Activated CD4-positive, alpha-beta T cell treated with anti-CD3 and anti-CD28 coated beads, Interleukin-2, amount 50 U/mL, for 48 hours (primary cell): ENCODE data around the gene SPRYD7.
"Not testable (repeated sequence)": the region's sequence is repeated elsewhere in the genome, so short reads cannot be mapped to it uniquely, and the experiment has no call there.

ENCODE experiments used
- DNase-seq, 2 experiments: peaks; one replicate each; pipeline ENCODE4 v3.0.0-alpha.2; 2020

The SPRYD7 gene

DNA sequence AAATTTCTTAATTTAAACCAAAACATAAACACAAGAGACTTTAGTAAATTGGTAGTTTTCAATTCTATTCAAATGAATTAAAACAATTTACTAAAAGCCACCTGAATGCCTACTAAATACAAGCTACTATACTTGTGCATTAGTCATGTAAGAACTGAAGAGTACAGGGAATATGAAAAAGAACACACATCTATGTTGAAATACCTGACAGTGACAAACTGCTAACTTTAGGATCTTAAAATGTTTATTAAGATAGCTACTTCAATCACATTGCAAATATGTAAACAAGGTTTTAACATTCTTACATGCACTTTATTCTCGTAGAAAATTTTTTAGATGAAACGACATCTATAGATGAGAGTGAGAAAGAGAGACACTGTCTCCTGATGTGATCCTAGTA is 4.1 kb downstream of the SPRYD7 start:
- DNase-seq: no peak

DNA sequence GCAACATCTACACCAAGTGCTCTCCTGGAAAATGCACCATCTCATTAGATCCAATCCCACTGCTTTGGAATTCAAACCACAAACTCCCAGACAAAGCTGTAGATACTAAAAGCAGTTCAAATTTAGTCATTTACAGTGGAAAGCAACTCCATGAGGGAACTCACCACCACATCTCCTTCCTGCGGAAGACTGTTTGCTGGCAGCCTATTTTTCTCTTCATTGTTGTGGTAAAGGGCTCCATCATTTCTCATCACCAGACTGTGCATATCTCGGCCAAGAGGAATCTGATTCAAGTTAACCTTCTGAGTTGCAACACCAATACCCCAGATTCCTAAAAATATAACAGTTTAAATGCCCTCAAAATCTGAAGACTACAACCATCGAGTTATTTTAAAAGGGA is 8.4 kb downstream of the SPRYD7 start:
- DNase-seq: no peak

DNA sequence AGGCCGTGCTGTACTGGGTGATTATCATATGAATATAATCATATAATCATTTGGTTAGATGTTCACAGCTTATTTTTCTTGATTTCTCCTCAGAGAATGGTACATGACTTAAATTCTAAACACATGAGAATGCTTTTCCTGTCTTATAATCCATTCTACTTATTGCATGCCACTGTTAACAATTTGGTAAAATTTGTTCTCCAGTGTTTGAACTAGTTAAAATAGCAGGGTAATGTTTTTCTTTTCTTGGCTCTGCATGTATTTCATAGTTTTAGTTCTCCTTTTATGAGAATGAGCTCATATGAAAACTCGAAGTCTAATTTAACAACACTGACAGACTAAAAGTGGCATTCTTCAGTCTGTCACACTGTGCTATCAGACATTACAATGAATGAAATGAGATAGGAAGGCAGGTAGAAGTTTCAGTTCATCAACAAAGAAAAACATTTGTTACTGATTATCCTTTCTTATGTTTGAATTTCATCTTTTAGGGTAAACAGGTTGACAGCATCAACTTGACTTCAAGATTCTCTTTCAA is 10.2 kb downstream of the SPRYD7 start:
- DNase-seq: no peak

DNA sequence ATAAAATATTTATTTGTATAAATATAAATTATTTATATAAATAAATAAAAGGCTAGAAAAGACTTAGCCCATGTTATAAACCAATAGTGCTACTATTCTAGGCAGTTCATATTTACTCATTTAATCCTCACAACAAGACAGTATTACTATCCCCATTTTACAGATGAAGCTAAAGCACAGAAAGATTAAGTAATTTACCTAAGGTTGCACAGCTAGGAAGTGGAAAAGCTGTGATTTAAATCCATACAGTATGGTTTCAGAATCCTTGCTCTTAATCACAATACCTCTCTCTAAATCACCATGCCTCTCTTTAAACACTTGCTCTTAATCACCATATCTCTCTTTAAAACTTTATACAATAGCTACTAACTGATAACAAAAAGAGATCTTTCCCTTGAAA is 13.8 kb downstream of the SPRYD7 start:
- DNase-seq: no peak

DNA sequence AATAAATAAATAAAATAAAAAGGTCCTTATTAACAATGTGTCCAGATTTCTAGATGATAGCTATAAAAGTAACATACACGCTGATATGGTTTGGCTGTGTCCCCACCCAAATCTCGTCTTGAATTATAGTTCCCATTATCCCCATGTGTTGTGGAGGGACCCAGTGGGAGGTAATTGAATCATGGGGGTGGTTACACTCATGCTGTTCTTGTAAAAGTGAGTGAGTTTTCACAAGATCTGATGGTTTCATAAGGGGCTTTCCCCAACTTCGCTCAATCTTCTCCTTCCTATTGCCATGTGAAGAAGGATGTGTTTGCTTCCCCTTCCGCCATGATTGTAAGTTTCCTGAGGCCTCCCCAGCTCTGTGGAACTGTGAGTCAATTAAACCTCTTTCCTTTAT is 15.2 kb downstream of the SPRYD7 start:
- not testable (repeated sequence) for DNase-seq

DNA sequence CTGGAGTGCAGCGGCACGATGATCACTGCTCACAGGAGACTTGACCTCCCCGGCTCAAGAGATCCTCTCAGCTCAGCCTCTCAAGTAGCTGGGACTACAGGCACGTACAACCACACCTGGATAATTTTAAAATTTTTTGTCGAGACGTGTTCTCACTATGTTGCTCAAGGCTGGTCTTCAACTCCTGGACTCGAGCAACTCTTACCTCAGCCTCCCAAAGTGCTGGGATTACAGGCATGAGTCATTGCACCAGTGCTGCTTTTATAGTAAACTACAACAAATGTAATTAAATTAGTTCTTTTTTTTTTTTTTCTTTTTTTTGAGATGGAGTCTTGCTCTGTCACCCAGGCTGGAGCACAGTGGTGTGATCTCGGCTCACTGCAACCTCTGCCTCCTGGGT is 18.0 kb downstream of the SPRYD7 start:
- DNase-seq: not testable (repeated sequence)

DNA sequence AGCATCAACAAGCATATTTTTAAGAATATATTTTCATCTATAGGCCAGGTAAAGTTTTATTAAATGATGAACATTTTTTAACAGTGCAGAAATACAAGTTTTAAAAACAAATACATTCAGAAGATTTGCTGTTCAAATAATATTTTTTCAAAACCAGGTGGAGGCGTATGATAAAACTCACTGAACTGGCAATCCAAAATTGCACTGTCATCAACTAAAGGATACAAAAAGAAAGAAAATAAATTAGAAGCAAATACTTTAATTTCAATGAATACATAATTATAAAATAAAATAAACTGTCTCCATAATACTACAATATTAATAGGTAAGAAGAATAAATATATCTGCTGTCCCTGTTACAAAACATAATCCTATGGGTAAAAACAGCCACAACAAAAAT is 21.2 kb downstream of the SPRYD7 start:
- no peak for DNase-seq

DNA sequence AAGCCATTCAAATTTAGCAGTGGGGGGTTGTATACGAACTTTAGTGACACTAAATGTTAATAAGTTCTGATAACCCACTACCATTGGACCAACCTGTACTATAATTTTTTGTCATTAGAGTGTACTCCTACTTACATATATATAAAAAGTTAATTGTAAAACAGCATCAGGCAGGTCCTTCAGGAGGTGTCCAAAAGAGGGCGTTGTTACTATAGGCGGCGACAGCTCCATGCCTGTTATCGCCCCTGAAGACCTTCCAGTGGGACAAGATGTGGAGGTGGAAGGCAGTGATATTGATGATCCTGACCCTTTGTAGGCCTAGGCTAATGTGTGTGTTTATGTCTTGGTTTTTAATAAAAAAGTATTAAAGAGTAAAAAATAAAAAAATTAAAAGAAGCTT is 27.5 kb downstream of the SPRYD7 start:
- DNase-seq: no peak

DNA sequence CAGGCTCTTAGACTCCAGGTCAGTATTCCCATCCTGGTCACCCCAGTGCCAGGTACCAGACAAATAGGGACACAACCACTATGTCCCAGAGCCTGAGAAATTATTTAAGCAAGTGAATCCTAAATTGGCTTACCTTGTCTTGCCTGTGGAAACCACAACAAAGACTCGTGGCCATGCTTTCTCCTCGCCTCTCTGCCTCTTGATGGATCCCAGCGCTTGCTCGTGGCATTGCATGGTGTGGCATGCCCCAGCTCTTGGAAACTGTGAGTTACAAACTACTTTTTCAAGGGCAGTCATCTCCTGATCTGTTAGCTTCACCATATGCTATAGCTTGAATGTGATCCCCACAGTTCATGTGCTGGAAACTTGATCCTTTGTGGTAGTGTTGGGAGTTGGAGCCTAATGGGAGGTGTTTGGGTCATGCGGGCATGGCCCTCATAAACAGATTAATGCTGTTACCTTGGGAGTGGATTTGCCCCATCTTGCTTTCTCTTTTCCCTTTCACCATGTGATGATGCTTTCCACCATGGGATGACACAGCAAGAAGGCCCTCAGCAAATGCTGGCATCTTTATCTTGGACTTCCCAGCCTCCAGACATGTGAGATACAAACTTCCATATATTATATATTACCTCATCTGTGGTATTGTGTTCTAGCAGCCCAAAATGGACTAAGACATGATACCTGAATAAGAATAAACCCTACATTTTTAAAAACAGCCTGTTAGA is 31.2 kb downstream of the SPRYD7 start:
- DNase-seq: no peak

DNA sequence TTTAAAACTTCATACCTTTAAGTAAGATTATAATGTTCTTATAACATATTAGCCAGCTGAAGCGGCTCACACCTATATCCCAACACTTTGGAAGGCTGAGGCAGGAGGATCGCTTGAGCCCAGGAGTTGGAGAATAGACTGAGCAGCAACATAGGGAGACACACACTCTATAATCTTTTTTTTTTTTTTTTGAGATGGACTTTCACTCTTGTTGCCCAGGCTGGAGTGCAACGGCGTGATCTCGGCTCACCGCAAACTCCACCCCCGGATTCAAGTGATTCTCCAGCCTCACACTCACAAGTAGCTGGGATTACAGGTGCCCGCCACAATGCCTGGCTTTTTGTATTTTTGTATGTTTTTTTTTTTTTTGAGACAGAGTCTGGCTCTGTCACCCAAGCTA is 37.3 kb downstream of the SPRYD7 start:
- DNase-seq: no peak

DNA sequence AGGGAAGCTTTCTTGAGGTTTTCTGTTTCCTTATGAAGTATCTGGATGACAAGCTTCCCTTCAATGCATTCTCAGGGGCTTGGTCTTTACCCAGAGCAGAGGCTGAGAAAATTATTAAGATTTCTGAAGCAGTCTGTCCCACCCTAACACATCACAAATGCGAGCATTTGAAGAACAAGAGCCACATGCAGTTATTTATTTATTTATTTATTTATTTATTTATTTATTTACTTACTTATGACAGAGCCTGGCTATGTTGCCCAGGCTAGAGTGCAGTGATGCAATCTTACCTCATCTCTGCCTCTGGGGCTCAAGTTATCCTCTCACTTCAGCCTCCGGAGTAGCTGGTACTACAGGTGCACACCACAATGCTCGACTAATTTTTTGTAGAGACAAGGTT is 38.4 kb downstream of the SPRYD7 start:
- no peak for DNase-seq

DNA sequence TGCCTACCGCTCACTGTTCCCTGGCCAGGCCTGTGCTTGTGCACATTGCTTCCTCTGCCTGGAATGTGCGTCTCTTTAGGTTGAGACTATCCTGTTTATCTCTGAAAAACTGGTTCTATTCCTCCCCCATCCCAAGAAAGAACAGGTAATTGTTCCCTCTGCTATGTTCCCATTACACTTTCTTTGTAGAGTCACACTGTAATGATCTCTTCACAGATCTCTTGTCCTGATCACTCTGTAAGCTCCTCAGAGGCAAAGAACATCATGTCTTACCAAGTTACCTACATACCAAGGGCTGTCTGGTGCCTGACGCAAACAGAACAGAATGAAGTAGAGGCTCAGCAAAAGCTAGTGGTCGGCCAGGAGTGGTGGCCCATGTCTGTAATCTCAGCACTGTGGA is 40.3 kb downstream of the SPRYD7 start:
- DNase-seq: no peak

DNA sequence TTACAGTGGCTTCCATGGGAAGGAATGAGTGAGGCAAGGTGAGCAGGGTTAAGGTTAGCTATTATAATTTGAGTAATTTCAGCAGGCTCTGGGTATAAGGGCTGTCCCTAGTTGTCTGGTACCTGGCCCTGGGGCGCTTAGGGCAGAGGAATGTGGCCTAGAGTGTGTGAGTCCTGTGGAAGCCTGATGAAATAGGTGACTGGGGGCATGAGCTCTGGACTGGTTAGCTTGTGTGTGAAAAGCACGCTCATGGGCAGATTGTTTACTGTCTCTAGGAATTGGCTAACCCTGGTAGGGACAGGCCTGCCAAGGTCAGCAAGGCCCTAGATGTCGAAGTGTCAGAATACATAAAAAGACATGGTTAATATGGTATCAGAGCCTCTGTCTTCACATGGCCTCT is 42.5 kb downstream of the SPRYD7 start:
- no peak for DNase-seq

DNA sequence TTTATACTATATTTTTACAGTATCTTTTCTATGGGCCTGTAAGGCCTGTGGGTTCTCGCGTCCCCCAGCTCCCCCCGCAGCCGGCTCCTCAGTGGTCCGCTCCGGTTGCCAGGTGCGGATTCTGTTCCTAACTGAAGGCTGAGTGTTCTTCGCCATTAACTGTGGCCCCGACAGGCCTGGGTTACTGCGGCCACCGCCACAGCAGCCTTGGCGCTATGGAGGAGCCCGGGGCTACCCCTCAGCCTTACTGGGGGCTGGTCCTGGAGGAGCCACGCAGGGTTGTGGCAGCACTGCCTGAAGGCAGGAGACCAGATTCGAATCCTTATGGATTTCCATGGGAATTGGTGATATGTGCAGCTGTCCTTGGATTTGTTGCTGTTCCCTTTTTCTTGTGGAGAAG is 45.8 kb downstream of the SPRYD7 start:
- DNase-seq: no peak

DNA sequence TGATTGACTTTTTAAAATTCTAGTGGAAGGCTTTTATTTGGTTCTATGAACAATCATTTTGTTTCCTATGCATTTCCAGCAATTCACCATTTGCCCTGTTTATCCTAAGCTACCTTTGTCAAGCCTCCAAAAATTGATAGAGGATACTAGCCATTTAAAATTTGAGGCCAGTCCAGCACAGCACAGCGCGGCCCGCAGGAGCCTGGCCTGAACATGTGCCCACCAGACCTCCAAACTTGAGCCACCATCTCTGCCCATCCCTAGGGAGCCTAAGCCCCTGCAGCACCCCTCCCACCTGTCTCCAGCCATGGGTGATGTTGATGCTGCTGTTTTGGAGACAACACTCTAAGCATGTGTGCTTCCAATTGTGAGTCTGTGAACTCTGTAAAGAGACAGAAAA is 57.5 kb downstream of the SPRYD7 start:
- no peak for DNase-seq

DNA sequence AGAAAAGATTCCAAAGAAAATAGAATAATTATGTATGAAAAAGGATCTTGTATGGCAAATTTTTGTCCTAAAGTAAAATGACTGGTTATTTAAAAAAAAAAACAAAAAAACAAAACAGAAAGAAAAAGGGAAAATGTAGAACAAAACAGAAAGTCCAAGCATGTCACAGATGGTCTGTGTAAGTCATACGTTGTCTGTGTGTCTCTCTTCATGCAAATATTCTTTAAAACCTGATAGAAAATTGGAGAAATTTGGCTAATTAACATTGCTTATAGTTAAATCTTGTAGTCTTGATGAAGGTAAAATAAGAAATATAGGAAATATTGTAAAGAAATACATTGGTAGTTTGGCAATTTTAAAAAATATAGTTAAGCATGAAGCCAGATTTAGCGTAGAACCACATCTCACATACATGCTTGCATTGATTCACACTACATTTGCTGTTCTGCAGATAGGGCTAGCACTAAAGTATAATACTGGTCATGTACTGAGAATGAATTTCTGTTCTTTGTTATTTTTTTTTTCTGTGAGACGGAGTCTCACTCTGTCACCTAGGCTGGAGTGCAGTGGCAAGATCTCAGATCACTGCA is 58.4 kb downstream of the SPRYD7 start:
- DNase-seq: no peak

DNA sequence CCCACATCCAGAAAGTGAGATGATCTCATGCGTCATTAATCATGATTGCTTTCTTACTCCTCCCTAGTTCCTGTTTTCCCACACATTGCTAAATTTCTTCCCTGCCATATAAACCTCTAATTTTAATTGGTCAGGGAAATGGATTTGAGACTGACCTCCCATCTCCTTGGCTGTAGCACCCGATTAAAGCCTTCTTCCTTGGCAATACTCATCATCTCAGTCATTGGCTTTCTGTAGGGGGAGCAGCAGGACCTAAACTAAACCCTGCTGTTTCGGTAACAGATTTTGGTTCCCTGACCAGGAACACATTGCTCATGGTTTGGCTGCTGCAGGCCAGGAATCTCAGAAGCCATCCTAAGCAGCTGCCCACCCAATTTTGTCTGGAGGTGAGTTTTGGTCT is 61.7 kb downstream of the SPRYD7 start:
- no peak for DNase-seq

DNA sequence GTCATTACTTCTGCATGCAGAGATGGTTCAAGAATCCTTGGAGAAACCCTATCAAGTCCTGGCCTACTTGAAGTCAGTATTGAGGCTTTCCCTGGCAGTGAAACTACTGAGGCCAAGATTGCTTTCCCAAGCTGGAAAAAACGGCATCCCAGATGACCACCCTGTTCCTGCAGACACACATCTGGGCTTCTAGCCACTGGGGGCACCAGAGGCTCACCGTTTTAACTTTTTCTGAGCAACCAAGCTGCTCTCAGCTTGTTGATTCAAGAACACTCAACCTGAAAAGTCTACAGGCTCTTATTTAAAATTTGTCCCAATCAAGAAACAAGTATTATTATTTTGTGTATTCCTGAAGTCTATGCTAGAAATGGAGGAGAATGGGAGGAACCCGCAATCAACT is 66.6 kb downstream of the SPRYD7 start:
- no peak for DNase-seq

DNA sequence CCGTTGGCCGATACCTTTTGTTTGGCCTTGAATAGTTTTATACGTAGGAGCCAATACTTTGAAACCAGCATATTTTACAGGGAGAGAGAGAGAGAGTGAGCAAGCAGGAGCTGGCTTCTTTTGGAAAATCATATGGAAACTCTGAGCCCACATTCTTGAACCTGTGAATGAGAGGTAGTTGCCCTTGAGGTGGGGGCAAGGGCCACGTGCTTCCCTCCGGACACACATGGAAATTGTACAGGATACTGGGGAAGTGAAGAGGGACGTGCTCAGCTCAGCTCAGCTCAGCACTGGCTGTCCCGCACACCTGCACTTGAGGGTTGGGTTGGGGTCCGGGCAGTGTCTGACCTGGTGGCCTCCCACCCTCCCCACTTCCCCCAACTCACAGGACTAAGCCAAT is 68.3 kb downstream of the SPRYD7 start:
- DNase-seq: no peak

DNA sequence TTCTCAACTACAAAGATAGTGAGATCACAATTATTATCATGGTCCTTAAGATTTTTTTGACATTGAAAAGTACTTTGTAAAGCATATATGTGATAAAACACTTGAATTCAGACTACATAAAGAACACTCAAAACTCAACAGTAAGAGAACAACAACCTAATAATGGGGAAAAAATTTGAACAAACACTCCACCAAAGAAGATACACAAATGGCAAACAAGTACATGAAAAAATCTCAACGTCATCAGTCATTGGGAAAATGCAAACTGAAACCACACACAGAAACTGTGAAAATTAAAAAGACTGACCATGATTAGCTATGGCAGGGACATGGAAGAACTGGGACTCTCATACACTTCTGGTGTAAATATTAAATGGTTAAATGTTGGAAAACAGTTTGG is 70.9 kb downstream of the SPRYD7 start:
- no peak for DNase-seq

DNA sequence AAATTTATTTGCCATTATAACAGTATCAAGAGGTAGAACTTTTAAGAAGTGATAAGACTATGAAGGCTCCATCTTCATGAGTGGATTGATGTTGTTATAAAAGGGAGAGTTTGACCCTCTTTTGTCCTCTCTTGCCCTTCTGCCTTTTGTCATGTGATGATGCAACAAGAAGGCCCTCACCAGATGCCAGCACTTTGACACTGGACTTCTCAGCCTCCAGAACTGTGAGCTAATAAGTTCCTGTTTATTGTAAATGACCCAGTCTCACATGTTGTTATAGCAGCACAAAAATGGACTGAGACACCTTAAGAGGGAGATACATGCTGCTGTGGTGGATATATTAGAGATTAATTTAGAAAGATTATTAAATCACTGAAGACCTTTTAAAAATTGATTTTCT is 71.6 kb downstream of the SPRYD7 start:
- DNase-seq: no peak
